Caco-2 (cell line): ENCODE measurements around the gene RXRG. TPM values are rescaled to one million over a fixed set of nuclear protein-coding genes. Genes with fewer than 3 reads are reported as not detected.

Source experiments
- total RNA-seq: library from RNA; stranded (reverse); gene quantifications from 2 replicates; pipeline ENCODE4 v1.2.3, GENCODE V29; 2022

Gene RXRG
- total RNA-seq, 1 experiment from 2014 or later, result not detected

Other genes starting within 250 kb of the RXRG start
- not detected in 2 replicates for gene LMX1A, start 88.4 kb downstream of the RXRG start, total RNA-seq
- gene LRRC52, start 98.9 kb upstream of the RXRG start, total RNA-seq, result not detected in 2 replicates
- 173 and 193 TPM in 2 replicates for gene MGST3, start 186.1 kb upstream of the RXRG start, total RNA-seq